GM19467 (cell line): Measurements from ENCODE around the gene USP32.
"Not testable (repeated sequence)": the region's sequence is repeated elsewhere in the genome, so short reads cannot be mapped to it uniquely, and the experiment has no call there.

Source experiments
- ATAC-seq: cut with Tn5 transposase; IDR thresholded peaks from one replicate; pipeline ENCODE4 v1.9.1; 2021; ENCODE audit warnings: mild to moderate bottlenecking, moderate library complexity; ENCODE audit not compliant: unreplicated experiment

The USP32 gene

GRCh38 chr17:60379461-60379860, 12.5 kb downstream of the USP32 start:
- not testable (repeated sequence) for ATAC-seq

- not testable (repeated sequence) for ATAC-seq
Observed at GRCh38 chr17:60378187-60378586, 13.7 kb downstream of the USP32 start.

GRCh38 chr17:60372790-60373483, 19.0 kb downstream of the USP32 start:
- ATAC-seq = no peak

- no peak for ATAC-seq
Observed at GRCh38 chr17:60371818-60372510, 20.0 kb downstream of the USP32 start.

GRCh38 chr17:60371416-60371815, 20.5 kb downstream of the USP32 start:
- no peak for ATAC-seq

- no peak for ATAC-seq
Observed at GRCh38 chr17:60369727-60370126, 22.2 kb downstream of the USP32 start.

GRCh38 chr17:60363700-60364405, 28.1 kb downstream of the USP32 start:
- no peak for ATAC-seq

- no peak for ATAC-seq
Observed at GRCh38 chr17:60362329-60362728, 29.6 kb downstream of the USP32 start.

- no peak for ATAC-seq
Observed at GRCh38 chr17:60361889-60362288, 30.0 kb downstream of the USP32 start.

GRCh38 chr17:60359415-60359814, 32.5 kb downstream of the USP32 start:
- no peak for ATAC-seq

- no peak for ATAC-seq
Observed at GRCh38 chr17:60358606-60359225, 33.2 kb downstream of the USP32 start.

- no peak for ATAC-seq
Observed at GRCh38 chr17:60356940-60357339, 35.0 kb downstream of the USP32 start.

- ATAC-seq = no peak
Observed at GRCh38 chr17:60355663-60356594, 36.0 kb downstream of the USP32 start.

GRCh38 chr17:60354223-60354622, 37.7 kb downstream of the USP32 start:
- ATAC-seq = no peak

- ATAC-seq = no peak
Observed at GRCh38 chr17:60353773-60354172, 38.2 kb downstream of the USP32 start.

- ATAC-seq = no peak
Observed at GRCh38 chr17:60352569-60352968, 39.4 kb downstream of the USP32 start.

GRCh38 chr17:60352071-60352470, 39.9 kb downstream of the USP32 start:
- no peak for ATAC-seq

- no peak for ATAC-seq
Observed at GRCh38 chr17:60351012-60351695, 40.8 kb downstream of the USP32 start.

GRCh38 chr17:60348616-60349015, 43.3 kb downstream of the USP32 start:
- no peak for ATAC-seq

- no peak for ATAC-seq
Observed at GRCh38 chr17:60345233-60345632, 46.7 kb downstream of the USP32 start.
